HTR-8/SVneo (cell line): ENCODE data around the gene FHAD1.
"Not testable (repeated sequence)": the region's sequence is repeated elsewhere in the genome, so short reads cannot be mapped to it uniquely, and the experiment has no call there.

Experiments used
- DNase-seq: peaks from one replicate; pipeline ENCODE4 v3.0.0; 2011; ENCODE audit warnings: low spot score, mixed read lengths; ENCODE audit not compliant: insufficient read length
- FAIRE-seq: peaks from 2 replicates; lab custom pipeline; 2011; peaks lifted over from hg19 to GRCh38; lab: Jason Lieb, UNC

Gene FHAD1

DNA sequence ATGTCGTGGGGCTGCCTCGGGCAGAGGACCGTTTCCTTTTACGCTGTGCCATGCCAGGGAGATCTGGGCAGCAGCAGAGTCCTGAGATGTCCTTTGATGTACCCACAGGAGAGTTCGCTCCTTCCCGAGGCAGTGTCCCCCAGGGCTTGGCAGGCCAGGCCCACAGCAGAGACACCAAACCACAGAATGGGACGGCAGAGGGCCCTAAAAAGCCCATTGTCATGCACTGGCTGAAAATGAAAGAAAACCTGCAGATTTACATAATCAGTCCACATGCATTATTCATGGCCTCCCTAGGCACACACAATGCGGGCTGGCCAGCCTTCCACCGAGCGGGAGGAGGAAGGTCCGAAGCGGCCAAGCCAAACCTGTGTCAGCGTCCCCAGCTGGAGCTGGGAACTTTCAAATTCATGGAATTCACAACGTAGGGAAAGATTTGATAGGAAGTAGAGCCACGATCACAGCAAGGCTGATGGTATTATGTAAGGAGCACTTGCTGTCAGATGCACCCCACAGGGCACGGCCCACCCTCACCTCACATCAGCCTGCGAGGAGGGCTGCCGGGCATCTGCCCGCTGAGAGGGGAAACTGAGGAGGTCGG, 137.4 kb downstream of the FHAD1 start:
- FAIRE-seq (no peak), DNase-seq (no peak)

GRCh38 chr1:15385420-15385819, 138.4 kb downstream of the FHAD1 start:
- FAIRE-seq: no peak

GRCh38 chr1:15386164-15386749, 139.2 kb downstream of the FHAD1 start:
- DNase-seq: no peak
- FAIRE-seq: no peak

More at GRCh38 chr1:15385420-15385819, 138.4 kb downstream of the FHAD1 start:
- DNase-seq: no peak

DNA sequence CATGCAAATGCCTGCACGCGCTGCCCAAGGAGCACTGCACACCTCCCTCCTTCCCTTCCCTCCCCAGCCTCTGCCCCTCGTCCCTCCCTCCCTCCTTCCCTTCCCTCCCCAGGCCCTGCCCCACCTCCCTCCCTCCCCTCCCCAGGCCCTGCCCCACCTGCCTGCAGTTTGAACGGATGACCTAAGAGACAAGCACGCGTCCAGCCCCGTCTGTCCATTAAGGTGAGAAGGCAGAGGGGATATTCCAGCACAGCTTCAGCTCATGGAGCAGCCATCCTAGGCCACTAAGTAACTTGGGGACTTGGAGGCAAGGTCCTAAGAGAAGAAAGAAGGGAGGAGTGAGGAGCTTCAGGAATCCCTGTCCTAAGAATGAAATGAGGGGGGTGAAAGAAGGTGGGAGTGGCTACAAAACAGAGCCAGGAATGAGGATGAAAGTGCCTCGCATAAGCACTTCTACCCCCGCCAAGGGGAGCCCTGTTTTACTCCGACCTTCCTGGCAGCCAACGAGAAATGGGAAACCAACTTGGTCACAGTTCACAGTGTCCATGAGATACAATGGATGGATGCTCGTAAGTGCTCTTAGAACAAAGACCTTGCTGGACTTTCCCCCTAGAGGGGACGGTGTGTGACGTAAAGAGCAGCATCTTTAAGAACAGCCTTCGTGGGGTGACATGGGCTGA, 141.3 kb downstream of the FHAD1 start:
- FAIRE-seq: no peak
- no peak for DNase-seq

- not testable (repeated sequence) for DNase-seq, FAIRE-seq
Observed at GRCh38 chr1:15389828-15390227, 142.8 kb downstream of the FHAD1 start.

GRCh38 chr1:15390667-15391066, 143.6 kb downstream of the FHAD1 start:
- DNase-seq: no peak
- no peak for FAIRE-seq

- no peak for FAIRE-seq
- no peak for DNase-seq
Observed at GRCh38 chr1:15391366-15391765, 144.3 kb downstream of the FHAD1 start.

DNA sequence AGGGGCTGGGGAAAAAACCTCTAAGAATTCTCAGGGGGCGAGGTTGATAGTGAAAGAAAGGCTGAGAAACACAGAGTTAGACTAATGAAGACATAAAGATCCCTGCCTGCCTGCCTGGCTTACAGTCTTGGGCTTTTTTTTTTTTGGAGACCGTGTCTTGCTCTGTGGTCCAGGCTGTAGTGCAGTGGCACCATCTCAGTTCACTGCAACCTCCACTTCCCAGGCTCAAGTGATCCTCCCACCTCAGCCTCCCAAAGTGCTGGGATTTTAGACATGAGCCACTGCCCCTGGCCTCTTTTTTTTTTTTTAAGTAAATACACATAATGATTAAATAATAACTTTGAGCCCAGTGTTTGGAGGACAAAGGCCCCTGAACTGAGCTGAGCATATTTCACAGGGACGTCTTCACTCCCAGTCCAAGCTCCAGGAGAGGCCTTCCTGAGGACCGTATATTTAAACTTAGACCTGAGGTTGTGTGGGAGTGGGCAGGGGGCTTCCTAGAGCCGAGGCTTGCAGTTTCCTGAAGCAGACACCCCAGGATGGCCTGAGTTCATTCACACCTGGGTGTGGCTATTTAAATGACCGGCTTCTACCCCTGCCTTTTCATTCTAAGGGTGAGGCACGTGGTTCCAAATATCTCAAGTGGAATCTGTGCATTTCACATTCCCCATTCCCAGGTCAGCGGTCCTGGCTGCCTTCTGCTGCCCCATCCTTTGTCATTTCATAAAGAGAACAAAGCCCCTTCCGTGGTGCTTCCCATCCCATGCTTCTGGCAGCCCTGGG, 146.6 kb downstream of the FHAD1 start:
- DNase-seq: no peak
- FAIRE-seq: no peak

DNA sequence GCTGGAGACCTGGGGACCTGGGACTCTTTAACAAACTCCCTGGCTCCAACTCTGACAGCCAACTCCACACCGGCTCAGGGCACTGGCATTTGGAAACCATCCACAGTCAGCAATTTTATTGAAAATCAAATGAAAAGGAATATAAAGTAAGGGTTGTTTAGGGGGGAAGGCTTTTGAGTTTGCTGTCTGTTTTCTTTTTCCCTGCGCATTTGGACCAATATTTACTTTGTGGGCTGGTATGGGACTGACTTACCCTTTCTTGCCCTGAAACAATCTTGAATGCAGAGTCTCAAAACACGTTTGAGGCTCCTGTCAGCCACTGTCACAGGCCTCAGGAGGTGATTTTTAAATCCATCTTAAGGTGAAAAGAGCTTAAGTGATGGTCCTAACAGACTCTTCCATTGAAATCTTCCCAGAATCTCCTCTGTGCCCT, 147.3 kb downstream of the FHAD1 start:
- no peak for DNase-seq
- no peak for FAIRE-seq

DNA sequence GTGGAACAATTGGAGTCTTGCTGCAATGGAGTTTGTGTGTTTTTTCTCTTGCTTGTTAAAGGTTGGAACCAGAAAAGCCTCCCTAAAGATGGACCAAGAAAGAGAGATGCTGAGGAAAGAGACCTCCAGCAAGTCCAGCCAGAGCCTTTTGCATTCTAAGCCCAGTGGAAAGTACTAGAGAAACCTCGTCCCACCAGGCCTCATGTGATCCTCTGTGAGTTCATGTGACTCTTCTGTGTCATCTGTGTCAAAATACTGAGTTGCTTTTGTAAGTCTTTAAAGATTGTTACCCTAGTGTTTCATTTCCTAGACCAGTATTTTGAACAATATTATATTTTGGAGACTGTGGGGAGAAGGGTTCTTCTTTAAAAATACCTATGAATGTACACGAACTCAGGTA, 150.2 kb downstream of the FHAD1 start:
- DNase-seq (no peak), FAIRE-seq (no peak)

DNA sequence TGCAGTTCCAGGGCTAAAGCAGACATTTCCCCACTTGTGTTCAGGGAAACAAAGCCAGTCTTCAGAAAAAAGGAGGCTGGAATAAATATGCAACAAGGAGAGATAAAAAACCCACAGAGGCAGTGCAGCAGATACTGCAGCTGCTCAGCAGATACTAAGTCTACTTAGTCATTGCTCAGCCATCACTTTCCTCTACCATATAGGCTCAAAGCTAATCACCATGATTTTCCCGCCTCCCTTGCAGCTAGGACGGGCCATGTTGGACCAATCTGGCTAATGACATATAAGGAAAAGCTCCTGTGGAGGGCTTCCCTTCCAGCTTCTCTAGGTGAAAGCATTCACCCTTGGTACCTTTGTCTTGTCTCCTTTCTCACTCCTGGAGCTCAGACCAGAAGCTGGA, 152.7 kb downstream of the FHAD1 start:
- no peak for DNase-seq
- FAIRE-seq: no peak

DNA sequence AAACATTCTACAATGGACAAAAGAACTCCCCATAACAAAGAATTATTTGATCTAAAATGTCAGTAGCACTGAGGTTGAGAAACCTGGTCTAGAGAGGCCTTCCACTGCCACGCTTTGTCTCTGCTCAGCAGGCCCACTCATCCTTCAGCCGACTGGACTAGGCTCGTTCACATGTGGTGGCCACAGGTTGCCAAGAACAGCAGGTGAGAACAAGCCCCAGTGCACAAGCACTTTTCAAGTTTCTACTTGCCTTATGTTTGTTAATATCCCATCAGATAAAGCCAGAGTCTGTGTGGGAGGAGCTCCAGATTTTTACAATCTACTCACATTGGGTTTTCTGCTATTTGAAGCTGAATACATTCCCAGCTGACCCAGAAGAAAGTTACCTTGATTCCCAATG, 153.6 kb downstream of the FHAD1 start:
- no peak for DNase-seq

GRCh38 chr1:15401391-15402055, 154.5 kb downstream of the FHAD1 start:
- FAIRE-seq (no peak), DNase-seq (no peak)

More for the DNA sequence above, 153.6 kb downstream of the FHAD1 start:
- FAIRE-seq: no peak

DNA sequence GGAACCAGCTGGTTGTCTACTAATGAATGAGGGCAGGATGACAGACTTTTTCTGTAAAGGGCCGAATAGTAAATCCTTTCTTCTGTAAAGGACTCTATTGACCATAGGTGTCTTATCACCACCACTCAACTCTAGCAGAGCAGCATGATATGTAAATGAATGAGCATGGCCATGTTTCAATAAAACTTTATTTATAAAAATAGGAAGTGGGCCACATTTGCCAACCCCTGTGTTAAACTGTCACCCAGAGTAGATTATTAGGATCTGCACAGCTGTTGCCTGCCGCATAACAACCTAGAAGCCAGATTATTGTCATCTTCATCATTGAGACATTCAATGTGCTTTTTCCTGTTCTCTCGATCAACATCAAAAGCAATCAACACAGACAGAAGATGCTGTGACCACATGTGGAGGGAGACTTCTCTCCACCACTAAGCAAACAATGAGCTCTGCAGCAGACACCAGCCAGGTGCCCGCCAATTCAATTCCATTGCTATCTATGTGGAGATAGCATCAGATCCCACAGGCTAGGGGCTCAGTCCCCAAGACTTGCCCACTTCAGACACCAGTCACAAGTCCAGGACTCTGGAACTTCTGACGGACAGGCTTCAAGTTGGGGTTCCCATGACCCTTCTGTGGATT, 155.9 kb downstream of the FHAD1 start:
- no peak for FAIRE-seq

DNA sequence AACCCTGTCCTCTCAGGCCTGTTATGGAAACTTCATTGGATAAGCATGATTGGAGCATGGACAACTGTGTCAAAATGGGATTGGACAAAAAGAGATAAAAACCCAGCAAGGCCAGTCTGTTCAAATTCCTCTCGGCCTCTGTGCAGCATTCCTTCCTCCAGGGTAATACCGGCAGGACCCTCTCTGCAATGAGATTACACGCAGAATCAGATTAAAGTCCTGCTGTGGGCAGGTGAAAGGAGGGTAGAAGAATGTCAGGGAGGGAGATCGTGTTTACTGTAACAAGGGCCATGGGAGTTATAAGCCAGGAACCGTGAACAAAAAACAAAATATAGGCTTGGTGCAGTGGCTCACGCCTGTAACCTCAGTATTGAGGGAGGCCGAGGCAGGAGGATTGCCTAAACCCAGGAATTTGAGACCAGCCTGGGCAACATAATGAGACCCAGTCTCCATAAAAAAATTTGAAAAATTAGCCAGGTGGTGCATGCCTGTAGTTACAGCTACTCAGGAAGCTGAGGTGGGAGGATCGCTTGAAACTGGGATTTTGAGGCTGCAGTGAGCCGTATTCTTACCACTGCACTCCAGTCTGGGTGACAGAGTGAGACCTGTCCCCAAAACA, 157.0 kb downstream of the FHAD1 start:
- DNase-seq: no peak
- no peak for FAIRE-seq

More for the DNA sequence above, 155.9 kb downstream of the FHAD1 start:
- DNase-seq: no peak

- DNase-seq (no peak), FAIRE-seq (no peak)
Observed at GRCh38 chr1:15405106-15405850, 158.3 kb downstream of the FHAD1 start.

GRCh38 chr1:15406614-15407559, 159.9 kb downstream of the FHAD1 start:
- FAIRE-seq (no peak), DNase-seq (no peak)

DNA sequence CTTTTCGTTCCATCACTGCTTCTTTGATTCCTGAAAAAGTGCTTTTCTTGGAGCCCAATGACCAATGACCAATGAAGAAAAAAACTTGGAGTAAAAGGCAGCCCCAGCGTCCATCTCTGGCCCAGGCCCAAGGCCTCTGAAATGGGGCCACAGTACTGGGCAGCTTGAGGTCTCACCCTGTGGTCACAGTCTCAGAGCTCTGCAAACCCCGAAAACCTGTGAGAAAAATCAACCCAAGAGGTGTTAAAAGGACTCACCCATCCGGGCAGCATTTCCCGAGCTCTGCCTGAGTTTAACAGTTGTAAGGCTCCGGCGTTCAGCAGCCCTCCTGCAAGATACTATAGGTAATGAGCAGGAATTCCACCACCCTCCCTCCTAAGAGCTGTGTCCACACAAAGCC, 160.6 kb downstream of the FHAD1 start:
- DNase-seq: no peak
- no peak for FAIRE-seq
